Neural crest cell (in vitro differentiated cells): ENCODE measurements around the gene GRN. TPM values are rescaled to one million over a fixed set of nuclear protein-coding genes. Genes with fewer than 3 reads are reported as not detected.
"Not testable (repeated sequence)": the region's sequence is repeated elsewhere in the genome, so short reads cannot be mapped to it uniquely, and the experiment has no call there.

ENCODE experiments used
- DNase-seq: peaks from one replicate; pipeline ENCODE4 v3.0.0; 2021; ENCODE audit warnings: low read depth, mixed read lengths, low spot score
- H3K27ac Mint-ChIP-seq: one replicate; pipeline ENCODE4 v1.8.0; 2021; ENCODE audit warnings: mild to moderate bottlenecking, mixed read lengths; ENCODE audit not compliant: unreplicated experiment
- H3K27me3 Mint-ChIP-seq: 2 replicates; pipeline ENCODE4 v1.8.0; 2021; ENCODE audit warnings: low read depth, mild to moderate bottlenecking, mixed read lengths
- H3K36me3 Mint-ChIP-seq: 2 replicates; pipeline ENCODE4 v1.8.0; 2021; ENCODE audit warnings: low read depth, mild to moderate bottlenecking, mixed read lengths
- H3K4me1 Mint-ChIP-seq: 2 replicates; pipeline ENCODE4 v1.8.0; 2021; ENCODE audit warnings: mixed read lengths
- H3K4me3 Mint-ChIP-seq: one replicate; pipeline ENCODE4 v1.8.0; 2021; ENCODE audit warnings: mild to moderate bottlenecking, mixed read lengths
- H3K9me3 Mint-ChIP-seq: 2 replicates; pipeline ENCODE4 v1.8.0; 2021; ENCODE audit warnings: mixed read lengths
- CTCF ChIP-seq: fragments of 200-600 bp; sonication (generic); conservative IDR thresholded peaks from 2 replicates; pipeline ENCODE4 v1.5.0; 2021; ENCODE audit warnings: antibody characterized with exemption, mild to moderate bottlenecking
- total RNA-seq: library from RNA; stranded (reverse); gene quantifications from 2 replicates; pipeline ENCODE4 v1.2.1, GENCODE V29; 2021

GRN gene
- total RNA-seq, 1 donor from 2014 or later: 70.0 TPM

GRCh38 chr17:44323359-44324091 is 21.6 kb upstream of the GRN start:
- TF ChIP-seq CTCF: no peak
- no peak for DNase-seq
- no peaks in the 10 kb centered on the region for H3K9me3 Mint-ChIP-seq
- peaks cover 30% of the 10 kb centered on the region for H3K27me3 Mint-ChIP-seq
- peaks cover 23% of the 10 kb centered on the region for H3K4me1 Mint-ChIP-seq
- H3K27ac Mint-ChIP-seq: no peak overlapping the region
- no peaks in the 10 kb centered on the region for H3K36me3 Mint-ChIP-seq
- peak overlapping the region; percentile 88 for H3K4me3 Mint-ChIP-seq

- Mint-ChIP-seq H3K27ac (no peak overlapping the region), H3K27me3 (peaks cover 26% of the 10 kb centered on the region), H3K9me3 (no peaks in the 10 kb centered on the region), H3K4me1 (peaks cover 23% of the 10 kb centered on the region), H3K36me3 (no peaks in the 10 kb centered on the region), H3K4me3 (peak overlapping the region; percentile 88)
- no peak for TF ChIP-seq CTCF
- no peak for DNase-seq
Measured at GRCh38 chr17:44324092-44324570, 21.0 kb upstream of the GRN start.

- Mint-ChIP-seq H3K9me3 (no peaks in the 10 kb centered on the region), H3K4me1 (peaks cover 23% of the 10 kb centered on the region), H3K27ac (no peak within 1 kb of the TSS), H3K27me3 (peaks cover 22% of the 10 kb centered on the region), H3K36me3 (no peaks in the 10 kb centered on the region), H3K4me3 (peak within 1 kb of the TSS; percentile 88)
- no peak for TF ChIP-seq CTCF
- DNase-seq: peak; percentile 95
Measured at GRCh38 chr17:44324571-44325275, 20.4 kb upstream of the GRN start, which contains the start of gene SLC25A39. SLC25A39 (minus strand) TSS chr17:44324823; CDS start chr17:44323562, 1,261 bp downstream.

- no peaks in the 10 kb centered on the region for H3K9me3 Mint-ChIP-seq
- DNase-seq: peak; percentile 82
- peak overlapping the region; percentile 9 for H3K4me3 Mint-ChIP-seq
- no peaks in the 10 kb centered on the region for H3K36me3 Mint-ChIP-seq
- TF ChIP-seq CTCF: no peak
- peaks cover 28% of the 10 kb centered on the region for H3K4me1 Mint-ChIP-seq
- peaks cover 28% of the 10 kb centered on the region for H3K27me3 Mint-ChIP-seq
- H3K27ac Mint-ChIP-seq: no peak overlapping the region
Measured at GRCh38 chr17:44326861-44327444, 18.1 kb upstream of the GRN start.

GRCh38 chr17:44327715-44328449 is 17.2 kb upstream of the GRN start:
- DNase-seq: no peak
- Mint-ChIP-seq H3K27ac (no peak overlapping the region), H3K27me3 (peaks cover 31% of the 10 kb centered on the region), H3K4me3 (peak overlapping the region; percentile 73), H3K4me1 (peaks cover 28% of the 10 kb centered on the region), H3K36me3 (no peaks in the 10 kb centered on the region), H3K9me3 (no peaks in the 10 kb centered on the region)
- no peak for TF ChIP-seq CTCF

GRCh38 chr17:44329516-44329915 is 15.6 kb upstream of the GRN start:
- H3K36me3 Mint-ChIP-seq, H3K27ac Mint-ChIP-seq, DNase-seq, H3K4me3 Mint-ChIP-seq, H3K9me3 Mint-ChIP-seq: not testable (repeated sequence)
- H3K27me3 Mint-ChIP-seq: peaks cover 38% of the 10 kb centered on the region
- peaks cover 22% of the 10 kb centered on the region for H3K4me1 Mint-ChIP-seq

GRCh38 chr17:44330263-44330662 is 14.8 kb upstream of the GRN start:
- not testable (repeated sequence) for DNase-seq, H3K4me3 Mint-ChIP-seq, H3K36me3 Mint-ChIP-seq, H3K9me3 Mint-ChIP-seq, H3K27ac Mint-ChIP-seq
- H3K4me1 Mint-ChIP-seq: peaks cover 19% of the 10 kb centered on the region
- peaks cover 34% of the 10 kb centered on the region for H3K27me3 Mint-ChIP-seq
